Measurements from ENCODE around the gene CHTOP.

CHTOP gene

DNA sequence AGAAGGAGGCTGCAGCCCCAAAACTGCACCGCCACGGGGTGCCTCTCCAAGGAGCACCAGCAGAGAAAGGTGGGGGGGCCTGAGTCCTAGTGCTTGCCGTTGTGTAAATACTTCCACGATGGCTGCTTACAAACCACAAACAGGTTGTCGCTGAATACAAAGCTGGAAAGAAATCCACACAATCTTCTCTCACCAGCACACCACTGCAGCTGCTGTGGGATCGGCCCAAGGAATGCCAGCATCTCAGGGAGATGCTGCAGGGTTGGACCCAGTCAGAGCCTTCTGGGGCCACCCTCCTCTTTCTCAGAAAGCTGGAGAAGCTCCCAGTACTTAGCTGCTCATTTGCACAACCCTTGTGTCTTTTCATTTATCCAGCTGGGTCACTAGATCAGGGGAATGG is 14.7 kb upstream of the CHTOP start:
- no peak overlapping the region for H4K91ac ChIP-seq (ENCODE audit: low read depth, low read length)
- no peak overlapping the region for H3K9ac ChIP-seq (ENCODE audit: low read length)
- H3K79me2 ChIP-seq (ENCODE audit: control insufficient read depth, insufficient read depth, low read length, poor library complexity), result no peaks in the 10 kb centered on the region
- no peaks in the 10 kb centered on the region for H3K9me3 ChIP-seq (ENCODE audit: insufficient read depth, low read depth, low read length)
- no peak overlapping the region for H3K4ac ChIP-seq (ENCODE audit: low read depth, low read length)
- H3K4me3 ChIP-seq (ENCODE audit: low read depth, low read length), result no peak overlapping the region
- no peak overlapping the region for H3K27ac ChIP-seq (ENCODE audit: low read depth, low read length)
- peaks cover 13 to 14% of the 10 kb centered on the region in 2 experiments for H3K4me1 ChIP-seq (ENCODE audit: control insufficient read depth in 1 of 2, insufficient read depth in 2 of 2, low read length in 2 of 2)
- H3K36me3 ChIP-seq (ENCODE audit: control insufficient read depth in 1 of 2, insufficient read depth in 2 of 2, low read length in 2 of 2), result peaks cover 12 to 25% of the 10 kb centered on the region in 2 experiments
- H3K79me1 ChIP-seq (ENCODE audit: low read length), result peaks cover 9% of the 10 kb centered on the region
- no peak overlapping the region for H3K14ac ChIP-seq (ENCODE audit: low read length)
- no peak overlapping the region for H2AK5ac ChIP-seq (ENCODE audit: low read length)
- no peak overlapping the region for H3K23ac ChIP-seq (ENCODE audit: low read length)
- H3K27me3 ChIP-seq (ENCODE audit: insufficient read depth, low read length), result no peaks in the 10 kb centered on the region
- no peak overlapping the region for H4K8ac ChIP-seq (ENCODE audit: low read depth, low read length)
- no peak overlapping the region for H2BK12ac ChIP-seq (ENCODE audit: low read length)
- H2BK5ac ChIP-seq (ENCODE audit: low read depth, low read length, poor library complexity), result no peak overlapping the region
- H3K4me2 ChIP-seq (ENCODE audit: low read length), result no peak overlapping the region
- no peak overlapping the region for H4K12ac ChIP-seq (ENCODE audit: low read depth, low read length)
- DNase-seq, result no peak
- H3K18ac ChIP-seq (ENCODE audit: low read length), result no peak overlapping the region
- no CpG with 5 or more reads among the region's 6 CpGs for WGBS (ENCODE audit: extremely low coverage, insufficient coverage, insufficient read length)
- H2BK120ac ChIP-seq (ENCODE audit: insufficient read depth, low read length, poor library complexity), result no peak overlapping the region
- H2AFZ ChIP-seq (ENCODE audit: insufficient read depth, low read length, poor library complexity), result no peak overlapping the region

DNA sequence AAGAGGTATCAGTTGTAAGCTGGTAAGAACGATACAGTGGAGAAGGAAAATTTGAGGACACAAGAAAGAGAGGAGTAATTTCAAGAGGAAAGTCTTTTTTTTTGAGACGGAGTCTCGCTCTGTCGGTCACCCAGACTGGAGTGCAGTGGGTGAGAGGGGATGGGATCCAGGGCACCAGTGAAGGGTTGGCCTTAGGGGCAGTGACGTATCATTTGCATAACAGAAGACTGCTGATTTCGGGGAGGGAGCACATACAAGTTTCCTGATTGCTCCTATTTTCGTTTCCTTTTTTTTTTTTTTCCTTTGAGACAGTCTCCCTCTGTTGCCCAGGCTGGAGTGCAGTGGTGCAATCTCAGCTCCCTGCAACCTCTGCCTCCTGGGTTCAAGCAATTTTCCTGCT is 10.8 kb upstream of the CHTOP start:
- Histone ChIP-seq H3K9ac (ENCODE audit: low read length) (no peak overlapping the region), H3K79me1 (ENCODE audit: low read length) (peaks cover 17% of the 10 kb centered on the region), H3K4me2 (ENCODE audit: low read length) (no peak overlapping the region), H3K36me3 (ENCODE audit: control insufficient read depth in 1 of 2, insufficient read depth in 2 of 2, low read length in 2 of 2) (peaks cover 15 to 34% of the 10 kb centered on the region in 2 experiments), H3K4ac (ENCODE audit: low read depth, low read length) (no peak overlapping the region), H3K4me3 (ENCODE audit: low read depth, low read length) (no peak overlapping the region), H3K23ac (ENCODE audit: low read length) (no peak overlapping the region), H3K79me2 (ENCODE audit: control insufficient read depth, insufficient read depth, low read length, poor library complexity) (peaks cover 11% of the 10 kb centered on the region), H2BK120ac (ENCODE audit: insufficient read depth, low read length, poor library complexity) (no peak overlapping the region), H4K8ac (ENCODE audit: low read depth, low read length) (no peak overlapping the region), H2BK5ac (ENCODE audit: low read depth, low read length, poor library complexity) (no peak overlapping the region), H4K12ac (ENCODE audit: low read depth, low read length) (no peak overlapping the region), H3K27ac (ENCODE audit: low read depth, low read length) (no peak overlapping the region), H3K27me3 (ENCODE audit: insufficient read depth, low read length) (no peaks in the 10 kb centered on the region), H2AK5ac (ENCODE audit: low read length) (no peak overlapping the region), H3K9me3 (ENCODE audit: insufficient read depth, low read depth, low read length) (no peaks in the 10 kb centered on the region), H3K18ac (ENCODE audit: low read length) (no peak overlapping the region), H2BK12ac (ENCODE audit: low read length) (no peak overlapping the region), H3K14ac (ENCODE audit: low read length) (no peak overlapping the region), H4K91ac (ENCODE audit: low read depth, low read length) (no peak overlapping the region), H3K4me1 (ENCODE audit: control insufficient read depth in 1 of 2, insufficient read depth in 2 of 2, low read length in 2 of 2) (peaks cover 22% of the 10 kb centered on the region in 2 experiments), H2AFZ (ENCODE audit: insufficient read depth, low read length, poor library complexity) (no peak overlapping the region)
- no CpG with 5 or more reads among the region's 7 CpGs for WGBS (ENCODE audit: extremely low coverage, insufficient coverage, insufficient read length)
- no peak for DNase-seq

DNA sequence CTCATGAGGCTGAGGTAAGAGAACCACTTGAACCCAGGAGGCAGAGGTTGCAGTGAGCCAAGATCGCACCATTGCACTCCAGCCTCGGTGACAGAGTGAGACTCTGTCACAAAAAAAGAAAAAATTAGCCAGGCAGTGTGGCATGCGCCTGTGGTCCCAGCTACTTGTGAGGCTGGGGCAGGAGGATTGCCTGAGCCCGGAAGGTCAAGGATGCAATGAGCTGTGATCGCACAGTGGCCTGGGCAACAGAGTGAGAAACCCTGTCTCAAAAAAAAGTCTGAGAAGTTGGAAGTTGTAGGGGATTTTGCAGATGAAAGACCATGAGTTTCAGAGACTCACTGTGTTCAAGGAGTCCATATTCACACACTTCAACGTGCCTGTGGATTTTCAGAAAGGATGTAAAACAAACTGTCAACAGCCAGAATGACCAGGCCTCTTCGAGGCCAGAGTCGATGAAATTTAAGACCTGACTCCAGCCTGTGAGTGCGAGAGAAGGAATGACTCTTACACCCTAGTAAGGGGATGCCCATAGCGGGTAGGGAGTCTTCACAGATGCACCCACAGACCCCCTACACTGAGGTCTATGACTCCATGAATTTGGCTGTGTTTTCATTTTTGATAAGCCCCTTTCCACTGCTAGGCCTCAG is 8.8 kb upstream of the CHTOP start:
- no peak overlapping the region for H2BK120ac ChIP-seq (ENCODE audit: insufficient read depth, low read length, poor library complexity)
- H2AK5ac ChIP-seq (ENCODE audit: low read length), result no peak overlapping the region
- peak overlapping the region; percentile 28 for H3K4me2 ChIP-seq (ENCODE audit: low read length)
- no peak overlapping the region for H3K4me3 ChIP-seq (ENCODE audit: low read depth, low read length)
- peaks cover 11% of the 10 kb centered on the region for H3K79me2 ChIP-seq (ENCODE audit: control insufficient read depth, insufficient read depth, low read length, poor library complexity)
- no peak overlapping the region for H3K14ac ChIP-seq (ENCODE audit: low read length)
- H3K27ac ChIP-seq (ENCODE audit: low read depth, low read length), result no peak overlapping the region
- H3K18ac ChIP-seq (ENCODE audit: low read length), result no peak overlapping the region
- no peak overlapping the region for H4K12ac ChIP-seq (ENCODE audit: low read depth, low read length)
- H3K4ac ChIP-seq (ENCODE audit: low read depth, low read length), result no peak overlapping the region
- DNase-seq, result no peak
- no peak overlapping the region for H4K91ac ChIP-seq (ENCODE audit: low read depth, low read length)
- H2BK5ac ChIP-seq (ENCODE audit: low read depth, low read length, poor library complexity), result no peak overlapping the region
- no peaks in the 10 kb centered on the region for H3K27me3 ChIP-seq (ENCODE audit: insufficient read depth, low read length)
- no peak overlapping the region for H3K23ac ChIP-seq (ENCODE audit: low read length)
- H2AFZ ChIP-seq (ENCODE audit: insufficient read depth, low read length, poor library complexity), result no peak overlapping the region
- H3K79me1 ChIP-seq (ENCODE audit: low read length), result peaks cover 19% of the 10 kb centered on the region
- no CpG with 5 or more reads among the region's 10 CpGs for WGBS (ENCODE audit: extremely low coverage, insufficient coverage, insufficient read length)
- H3K9me3 ChIP-seq (ENCODE audit: insufficient read depth, low read depth, low read length), result no peaks in the 10 kb centered on the region
- H2BK12ac ChIP-seq (ENCODE audit: low read length), result no peak overlapping the region
- H4K8ac ChIP-seq (ENCODE audit: low read depth, low read length), result no peak overlapping the region
- peaks cover 25 to 26% of the 10 kb centered on the region in 2 experiments for H3K4me1 ChIP-seq (ENCODE audit: control insufficient read depth in 1 of 2, insufficient read depth in 2 of 2, low read length in 2 of 2)
- H3K9ac ChIP-seq (ENCODE audit: low read length), result no peak overlapping the region
- H3K36me3 ChIP-seq (ENCODE audit: control insufficient read depth in 1 of 2, insufficient read depth in 2 of 2, low read length in 2 of 2), result peaks cover 9 to 21% of the 10 kb centered on the region in 2 experiments

DNA sequence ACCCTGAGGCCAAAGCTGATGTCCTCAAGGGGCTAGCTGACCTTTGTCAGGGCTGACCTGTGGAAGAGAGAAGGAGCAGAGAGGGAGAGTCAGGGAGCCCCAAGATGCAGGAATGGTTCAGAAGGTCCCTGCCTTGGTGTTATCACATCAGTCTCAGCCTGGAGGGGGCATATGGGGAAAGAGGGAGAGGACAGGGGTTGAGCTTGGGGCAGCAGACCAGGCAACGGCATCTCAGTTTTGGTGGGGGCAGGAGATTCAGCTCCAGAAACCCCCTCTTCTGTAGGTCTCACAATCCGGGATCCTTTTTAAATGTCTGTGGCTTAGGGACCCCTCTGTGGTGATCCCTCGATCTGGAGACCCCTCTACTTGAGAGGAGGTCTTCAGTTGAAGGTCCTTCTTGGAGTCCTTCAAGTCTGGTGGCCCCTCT is 7.4 kb upstream of the CHTOP start:
- Histone ChIP-seq H3K4me2 (ENCODE audit: low read length) (peak overlapping the region; percentile 76), H2BK5ac (ENCODE audit: low read depth, low read length, poor library complexity) (peak overlapping the region; percentile 93), H3K9ac (ENCODE audit: low read length) (peak overlapping the region; percentile 57), H3K79me2 (ENCODE audit: control insufficient read depth, insufficient read depth, low read length, poor library complexity) (peaks cover 11% of the 10 kb centered on the region), H3K36me3 (ENCODE audit: control insufficient read depth in 1 of 2, insufficient read depth in 2 of 2, low read length in 2 of 2) (peaks cover 5 to 21% of the 10 kb centered on the region in 2 experiments), H2AK5ac (ENCODE audit: low read length) (peak overlapping the region; percentile 14), H2AFZ (ENCODE audit: insufficient read depth, low read length, poor library complexity) (no peak overlapping the region), H2BK120ac (ENCODE audit: insufficient read depth, low read length, poor library complexity) (peak overlapping the region; percentile 73), H3K27ac (ENCODE audit: low read depth, low read length) (peak overlapping the region; percentile 94), H3K4me1 (ENCODE audit: control insufficient read depth in 1 of 2, insufficient read depth in 2 of 2, low read length in 2 of 2) (peaks cover 25 to 27% of the 10 kb centered on the region in 2 experiments), H3K4me3 (ENCODE audit: low read depth, low read length) (peak overlapping the region; percentile 69), H3K23ac (ENCODE audit: low read length) (no peak overlapping the region), H3K27me3 (ENCODE audit: insufficient read depth, low read length) (no peaks in the 10 kb centered on the region), H4K8ac (ENCODE audit: low read depth, low read length) (peak overlapping the region; percentile 2), H4K91ac (ENCODE audit: low read depth, low read length) (peak overlapping the region; percentile 92), H3K14ac (ENCODE audit: low read length) (peak overlapping the region; percentile 95), H4K12ac (ENCODE audit: low read depth, low read length) (no peak overlapping the region), H3K18ac (ENCODE audit: low read length) (peak overlapping the region; percentile 39), H3K79me1 (ENCODE audit: low read length) (peaks cover 19% of the 10 kb centered on the region), H3K9me3 (ENCODE audit: insufficient read depth, low read depth, low read length) (no peaks in the 10 kb centered on the region), H2BK12ac (ENCODE audit: low read length) (peak overlapping the region; percentile 47), H3K4ac (ENCODE audit: low read depth, low read length) (peak overlapping the region; percentile 83)
- no CpG with 5 or more reads among the region's 3 CpGs for WGBS (ENCODE audit: extremely low coverage, insufficient coverage, insufficient read length)
- no peak for DNase-seq

Measured in trophoblast cell (in vitro differentiated cells and primary cell).